GM21390 (cell line): ENCODE data around the gene WNT6.

Source experiments
- ATAC-seq: cut with Tn5 transposase; IDR thresholded peaks from one replicate; pipeline ENCODE4 v1.9.1; 2021; ENCODE audit not compliant: unreplicated experiment

The WNT6 gene

DNA sequence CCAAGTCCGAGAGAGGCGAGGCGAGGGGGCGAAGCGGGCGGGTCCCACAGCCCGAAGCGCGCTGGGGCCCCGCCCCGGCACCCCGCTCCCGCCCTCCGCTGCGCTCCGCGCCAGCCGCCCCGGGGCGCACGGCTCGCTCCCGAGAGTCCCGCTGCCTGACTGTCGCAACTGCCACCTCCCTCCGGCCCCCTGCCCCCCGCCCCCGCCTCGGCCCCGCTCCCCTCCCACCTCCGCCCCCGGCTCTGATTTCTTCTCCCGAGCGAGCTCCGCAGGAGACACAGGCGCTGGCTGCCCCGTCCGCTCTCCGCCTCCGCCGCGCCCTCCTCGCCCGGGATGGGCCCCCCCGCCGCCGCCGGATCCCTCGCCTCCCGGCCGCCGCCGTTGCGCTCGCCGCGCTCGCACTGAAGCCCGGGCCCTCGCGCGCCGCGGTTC lies at the start of gene WNT6:
Gene WNT6, plus strand, starts transcription at position 250 of the 432 bp plus-strand sequence. CDS start 233 bp downstream, outside the sequence.
- ATAC-seq, result no peak

DNA sequence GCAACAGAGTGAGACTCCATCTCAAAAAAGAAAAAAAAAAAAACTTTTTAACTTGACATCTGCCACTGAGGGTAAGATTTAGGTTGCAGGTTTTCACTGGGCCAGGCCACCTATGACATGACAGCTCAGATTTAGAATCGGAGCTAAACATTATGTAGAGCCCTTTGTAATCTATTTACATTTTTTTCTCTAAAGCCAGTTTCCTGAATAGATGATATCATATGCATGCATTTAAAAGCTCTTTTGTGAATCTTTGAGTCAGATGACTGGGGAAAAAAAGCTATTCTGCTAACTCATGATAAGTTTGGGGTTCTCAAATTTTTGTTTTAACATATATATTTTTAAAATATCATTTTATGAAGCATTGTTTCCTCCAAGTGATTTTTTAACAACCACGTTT lies 49.3 kb upstream of the WNT6 start:
- ATAC-seq, result no peak

DNA sequence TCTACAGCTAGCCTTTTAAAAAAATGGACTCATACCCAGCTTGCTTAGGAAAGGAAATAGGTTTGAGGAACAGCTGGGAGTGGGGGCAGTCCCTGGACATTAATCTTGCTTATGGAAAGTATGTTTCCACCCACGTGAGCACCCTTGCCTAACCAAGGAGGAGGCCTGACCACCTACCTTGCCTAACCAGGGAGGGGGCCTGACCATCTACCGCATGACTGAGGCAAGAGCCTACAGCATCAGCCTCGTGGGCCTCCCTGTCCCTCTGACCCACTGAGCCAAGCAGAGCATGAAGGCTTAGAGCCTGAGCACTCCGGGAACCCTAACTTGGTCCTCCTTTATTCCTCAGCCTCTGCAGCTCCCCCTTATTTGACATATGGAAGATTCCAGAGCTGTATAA lies 48.2 kb upstream of the WNT6 start:
- ATAC-seq, result no peak

DNA sequence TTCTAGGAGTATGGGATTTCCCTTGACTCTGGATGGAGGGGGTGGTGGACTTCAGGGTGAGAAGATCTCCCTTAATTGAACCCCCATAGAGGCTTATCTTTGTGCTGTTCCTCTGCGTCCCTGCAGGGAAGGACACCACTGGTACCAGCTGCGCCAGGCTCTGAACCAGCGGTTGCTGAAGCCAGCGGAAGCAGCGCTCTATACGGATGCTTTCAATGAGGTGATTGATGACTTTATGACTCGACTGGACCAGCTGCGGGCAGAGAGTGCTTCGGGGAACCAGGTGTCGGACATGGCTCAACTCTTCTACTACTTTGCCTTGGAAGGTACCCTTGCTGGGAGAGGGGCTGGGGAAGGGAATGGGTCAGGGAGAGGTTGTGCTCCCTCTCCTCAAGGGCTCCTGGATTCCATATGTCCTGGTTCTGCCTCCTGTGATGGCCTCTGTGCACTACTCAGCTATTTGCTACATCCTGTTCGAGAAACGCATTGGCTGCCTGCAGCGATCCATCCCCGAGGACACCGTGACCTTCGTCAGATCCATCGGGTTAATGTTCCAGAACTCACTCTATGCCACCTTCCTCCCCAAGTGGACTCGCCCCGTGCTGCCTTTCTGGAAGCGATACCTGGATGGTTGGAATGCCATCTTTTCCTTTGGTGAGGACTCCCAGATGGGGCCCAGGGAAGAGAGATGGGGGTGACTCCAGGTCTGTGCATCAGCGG lies 47.3 kb upstream of the WNT6 start:
- no peak for ATAC-seq

DNA sequence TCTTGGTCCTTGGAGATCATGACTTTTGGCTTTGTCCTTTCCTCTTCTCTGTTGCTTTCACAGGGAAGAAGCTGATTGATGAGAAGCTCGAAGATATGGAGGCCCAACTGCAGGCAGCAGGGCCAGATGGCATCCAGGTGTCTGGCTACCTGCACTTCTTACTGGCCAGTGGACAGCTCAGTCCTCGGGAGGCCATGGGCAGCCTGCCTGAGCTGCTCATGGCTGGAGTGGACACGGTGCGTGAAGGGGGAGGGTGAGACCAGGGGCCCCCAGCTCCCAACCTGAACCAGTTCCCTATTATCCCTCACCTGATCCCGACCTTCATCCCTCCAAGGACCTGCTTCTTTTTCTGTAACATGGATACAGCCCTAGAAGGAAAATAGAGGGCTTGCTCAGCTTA lies 46.7 kb upstream of the WNT6 start:
- ATAC-seq, result no peak

DNA sequence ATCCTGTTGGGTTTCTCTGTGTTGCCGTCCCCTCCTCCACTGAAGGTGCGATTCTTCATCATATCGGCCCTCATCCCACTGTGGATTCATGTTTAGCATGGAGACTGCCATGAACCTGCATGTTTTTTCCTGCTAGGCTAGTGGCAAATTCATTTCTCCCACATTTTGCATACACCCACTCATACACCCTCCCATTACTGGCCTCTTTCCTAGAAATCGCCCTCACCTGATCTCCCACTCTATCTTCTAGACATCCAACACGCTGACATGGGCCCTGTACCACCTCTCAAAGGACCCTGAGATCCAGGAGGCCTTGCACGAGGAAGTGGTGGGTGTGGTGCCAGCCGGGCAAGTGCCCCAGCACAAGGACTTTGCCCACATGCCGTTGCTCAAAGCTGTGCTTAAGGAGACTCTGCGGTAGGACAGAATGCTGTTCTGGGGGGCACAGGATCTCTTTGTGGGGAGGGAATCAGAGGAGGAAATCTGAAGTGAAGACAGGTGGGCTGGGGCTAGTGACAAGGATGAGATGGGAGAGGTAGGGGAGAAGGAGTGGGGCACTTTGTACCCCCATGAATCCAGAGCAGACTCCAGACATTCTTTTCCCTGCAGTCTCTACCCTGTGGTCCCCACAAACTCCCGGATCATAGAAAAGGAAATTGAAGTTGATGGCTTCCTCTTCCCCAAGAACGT lies 45.7 kb upstream of the WNT6 start:
- no peak for ATAC-seq

DNA sequence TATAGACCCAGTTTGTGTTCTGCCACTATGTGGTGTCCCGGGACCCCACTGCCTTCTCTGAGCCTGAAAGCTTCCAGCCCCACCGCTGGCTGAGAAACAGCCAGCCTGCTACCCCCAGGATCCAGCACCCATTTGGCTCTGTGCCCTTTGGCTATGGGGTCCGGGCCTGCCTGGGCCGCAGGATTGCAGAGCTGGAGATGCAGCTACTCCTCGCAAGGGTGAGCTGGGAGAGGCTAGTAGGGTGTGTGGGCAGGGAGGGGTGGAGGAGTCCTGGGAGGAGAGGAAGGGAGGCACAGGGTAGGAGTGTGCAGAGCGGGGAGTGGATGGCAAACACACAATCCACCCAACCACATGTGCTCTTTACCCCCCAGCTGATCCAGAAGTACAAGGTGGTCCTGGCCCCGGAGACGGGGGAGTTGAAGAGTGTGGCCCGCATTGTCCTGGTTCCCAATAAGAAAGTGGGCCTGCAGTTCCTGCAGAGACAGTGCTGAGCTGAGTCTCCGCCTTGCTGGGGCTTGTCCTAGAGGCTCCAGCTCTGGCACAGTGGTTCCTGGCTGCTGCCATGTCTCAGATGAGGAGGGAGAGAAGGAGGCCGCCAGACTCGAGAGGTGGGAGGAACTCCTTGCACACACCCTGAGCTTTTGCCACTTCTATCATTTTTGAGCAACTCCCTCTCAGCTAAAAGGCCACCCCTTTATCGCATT lies 44.9 kb upstream of the WNT6 start:
- ATAC-seq, result no peak

DNA sequence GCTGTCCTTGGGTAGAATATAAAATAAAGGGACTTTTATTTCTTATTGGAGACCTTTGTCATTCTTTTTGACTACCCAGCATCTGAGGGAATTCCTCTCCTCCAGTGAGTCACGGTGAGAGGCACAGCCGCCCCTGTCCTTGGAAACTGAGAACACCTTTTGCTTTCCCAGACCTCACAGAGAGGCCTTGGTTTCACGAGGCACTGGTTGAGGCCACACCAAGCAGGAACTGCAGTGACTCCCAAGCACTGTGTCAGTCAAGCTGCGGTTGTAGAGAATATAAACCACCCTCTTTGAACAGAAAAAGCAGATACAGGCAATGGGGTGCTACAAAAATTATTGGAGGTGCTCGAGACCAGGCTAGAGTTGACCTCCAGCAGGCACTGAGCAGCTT lies 44.4 kb upstream of the WNT6 start:
- no peak for ATAC-seq

DNA sequence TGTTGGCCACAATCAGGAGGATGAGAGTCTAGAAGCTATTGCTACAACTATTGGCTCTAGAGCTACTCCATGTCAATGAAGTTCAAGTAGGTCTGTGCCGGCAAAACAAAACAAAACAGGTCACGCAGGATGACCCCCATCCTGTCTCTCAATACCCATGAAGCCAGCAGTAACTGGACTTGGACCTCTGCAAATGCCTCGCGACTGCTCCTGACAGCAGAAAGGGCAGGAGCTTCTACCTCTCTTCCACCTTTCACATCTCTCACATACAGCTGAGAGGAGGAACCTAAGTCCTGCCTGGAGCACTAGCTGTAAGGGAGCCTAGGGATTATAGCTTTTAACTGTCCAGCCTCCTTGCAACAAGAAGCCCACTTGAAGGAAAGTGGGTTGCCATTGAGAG lies 44.0 kb upstream of the WNT6 start:
- ATAC-seq, result no peak

DNA sequence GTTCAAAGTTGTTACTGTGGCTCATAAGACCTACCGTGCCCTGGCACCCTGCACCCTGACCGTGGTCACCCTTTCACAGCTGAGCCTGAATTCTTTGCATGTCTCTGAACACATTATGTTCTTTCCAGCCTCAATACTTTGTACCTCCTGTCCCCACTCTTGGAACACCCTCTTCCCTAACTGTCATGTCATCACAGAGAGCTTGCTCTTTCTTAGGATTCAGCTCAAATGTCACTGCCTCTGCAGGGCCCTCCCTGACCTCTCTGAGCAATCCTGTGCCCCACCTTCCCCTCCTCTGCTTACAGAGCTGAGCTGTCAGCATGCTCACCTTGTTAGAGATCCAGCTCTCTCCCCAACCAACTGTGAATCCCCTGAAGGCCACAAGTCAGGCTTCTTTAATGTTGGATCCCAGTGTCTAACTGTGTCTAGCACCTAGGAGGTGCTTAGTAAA lies 43.0 kb upstream of the WNT6 start:
- ATAC-seq, result no peak

DNA sequence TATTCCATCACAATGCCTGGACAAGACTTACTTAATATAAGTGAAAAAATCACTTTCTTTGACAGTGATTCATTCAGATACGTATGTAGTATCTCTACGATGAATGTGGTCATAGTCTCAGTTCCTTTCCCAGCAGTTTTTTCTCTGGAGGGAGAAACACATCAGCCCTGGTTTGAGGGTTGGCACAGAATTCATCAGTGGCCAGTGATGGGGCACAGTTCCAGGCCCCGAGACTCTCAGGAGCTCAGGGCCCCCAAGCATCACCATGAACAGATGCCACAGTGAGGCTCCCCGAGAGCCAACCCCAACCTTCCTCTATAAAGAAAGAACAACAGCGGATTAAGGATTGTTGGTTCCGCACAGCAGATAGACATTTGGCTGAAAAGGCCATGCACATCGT lies 40.5 kb upstream of the WNT6 start:
- ATAC-seq, result no peak

DNA sequence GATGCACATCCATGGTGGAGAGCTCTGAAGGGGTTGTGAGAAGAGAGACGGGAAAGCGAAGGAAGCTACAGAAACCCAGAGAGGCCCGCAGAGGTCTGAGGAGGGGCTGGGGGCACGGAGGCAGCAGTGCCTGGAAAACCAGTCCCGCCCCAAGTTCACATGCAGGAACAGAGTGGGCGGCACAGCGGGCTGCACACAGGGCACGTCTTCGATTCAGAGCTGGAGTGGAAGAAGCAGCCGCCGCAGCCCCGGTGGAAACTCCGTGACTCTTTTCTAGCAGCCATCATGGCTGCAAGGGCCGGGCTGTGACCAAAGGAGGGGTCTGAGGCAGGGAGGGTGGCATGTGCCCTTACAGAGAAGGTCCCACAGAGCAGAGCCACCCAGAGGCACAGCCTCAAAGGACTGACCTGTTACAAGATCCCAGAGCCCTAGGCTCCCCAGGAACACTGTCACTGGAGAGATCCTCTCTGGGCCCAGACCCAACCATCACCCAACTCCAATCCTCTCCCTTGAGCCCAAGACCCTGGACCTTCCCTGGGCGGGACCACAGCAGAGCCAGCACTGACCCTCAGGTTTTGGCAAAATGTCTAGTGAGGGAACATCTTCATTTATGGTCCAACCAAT lies 38.7 kb upstream of the WNT6 start:
- no peak for ATAC-seq

DNA sequence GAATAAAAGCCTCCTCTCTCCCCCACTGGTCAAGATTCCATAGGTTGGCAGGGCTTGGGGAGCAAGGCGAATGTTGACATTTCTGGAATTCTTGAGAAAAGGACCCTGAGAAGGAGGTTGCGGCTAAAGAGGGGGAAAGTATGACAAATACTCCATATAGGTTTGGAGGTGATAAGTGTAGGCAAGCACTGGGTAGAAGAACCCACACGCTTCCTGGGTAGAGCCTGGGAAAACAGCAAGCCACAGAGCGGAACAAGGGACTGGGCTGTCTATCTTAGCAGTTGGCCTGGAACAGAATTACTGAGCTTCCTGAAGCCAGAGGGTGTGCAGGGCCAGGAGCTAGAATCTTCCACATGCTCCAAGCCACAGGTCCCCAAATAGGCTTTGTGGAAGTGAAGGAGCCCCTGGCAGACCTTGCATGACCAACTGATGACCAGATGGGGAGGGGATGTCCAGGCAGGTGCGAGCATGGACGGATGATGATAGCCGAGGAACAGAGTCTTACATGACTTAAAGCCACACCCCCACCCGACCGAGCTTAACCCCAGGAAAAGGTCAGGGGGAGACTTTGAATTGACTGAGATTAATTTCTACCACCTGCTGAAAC lies 37.9 kb upstream of the WNT6 start:
- ATAC-seq, result no peak

DNA sequence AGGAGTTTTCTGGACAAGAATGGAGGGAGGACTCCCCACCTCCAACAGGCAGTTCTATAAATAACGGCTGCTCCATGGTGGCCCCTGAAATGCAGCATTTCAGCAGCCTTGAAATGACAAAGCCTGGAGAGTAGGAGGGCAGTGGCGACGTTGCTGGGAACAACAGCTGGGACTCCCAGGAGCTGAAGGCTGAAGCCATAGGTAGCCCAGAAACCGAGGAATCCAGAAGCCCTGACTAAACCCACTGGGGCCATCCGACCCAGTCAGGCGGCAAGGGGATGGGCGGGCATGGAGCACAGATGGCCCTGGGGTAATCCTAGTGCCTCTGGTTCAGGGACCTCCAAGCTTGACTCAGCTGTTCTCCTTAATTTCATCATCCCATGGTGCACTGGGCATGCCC lies 37.0 kb upstream of the WNT6 start:
- no peak for ATAC-seq

DNA sequence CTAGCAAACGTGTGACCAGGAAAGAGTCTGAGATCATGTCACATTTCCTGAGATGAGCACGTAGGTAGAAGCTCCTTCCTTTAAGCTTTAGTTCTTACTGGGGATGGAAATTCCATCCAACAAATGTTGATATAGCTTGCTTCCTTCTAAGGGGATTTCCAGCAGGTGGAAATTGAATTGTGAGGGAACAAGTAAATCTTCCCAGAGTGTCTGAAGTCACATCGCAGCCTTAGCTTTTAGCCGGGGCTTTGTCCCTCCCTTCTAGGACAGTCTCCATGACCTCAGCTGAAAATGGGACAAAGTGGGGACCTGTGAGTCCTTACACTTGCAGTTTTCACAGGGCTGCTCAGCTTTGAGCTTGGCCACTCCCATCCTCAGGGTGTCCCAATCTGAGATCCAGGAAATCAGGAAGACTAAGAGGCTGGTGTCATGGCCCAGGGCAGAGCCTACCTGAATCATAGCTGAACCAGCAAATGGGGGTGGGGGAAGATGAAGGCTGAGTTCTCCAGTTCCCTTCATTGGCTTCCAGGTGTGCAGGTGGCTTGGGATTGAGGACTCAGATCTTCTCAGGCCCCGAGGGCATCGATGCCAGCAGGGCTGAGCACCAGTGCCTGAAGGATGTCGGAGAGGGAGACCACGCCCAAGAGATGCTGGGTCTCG lies 36.3 kb upstream of the WNT6 start:
- ATAC-seq, result no peak

DNA sequence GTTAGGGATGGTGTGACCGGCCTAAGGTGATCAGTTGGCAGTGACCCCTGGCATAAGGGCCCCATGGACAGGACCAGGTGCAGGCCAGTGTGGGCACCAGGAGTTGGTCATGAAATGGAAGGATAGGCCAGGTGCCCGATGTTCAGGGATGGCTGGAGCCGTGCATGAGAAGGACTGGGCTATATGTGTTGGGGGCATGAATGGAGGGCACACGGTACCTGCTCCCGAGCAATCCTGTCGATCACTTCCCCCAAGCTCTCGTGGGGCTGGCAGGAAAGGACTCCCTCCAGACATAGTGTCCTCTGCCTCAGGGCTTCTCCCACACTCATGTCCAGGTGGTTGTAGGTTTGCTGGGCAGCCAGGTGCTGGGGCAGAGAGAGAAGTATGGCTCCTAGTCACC lies 35.6 kb upstream of the WNT6 start:
- ATAC-seq, result no peak

DNA sequence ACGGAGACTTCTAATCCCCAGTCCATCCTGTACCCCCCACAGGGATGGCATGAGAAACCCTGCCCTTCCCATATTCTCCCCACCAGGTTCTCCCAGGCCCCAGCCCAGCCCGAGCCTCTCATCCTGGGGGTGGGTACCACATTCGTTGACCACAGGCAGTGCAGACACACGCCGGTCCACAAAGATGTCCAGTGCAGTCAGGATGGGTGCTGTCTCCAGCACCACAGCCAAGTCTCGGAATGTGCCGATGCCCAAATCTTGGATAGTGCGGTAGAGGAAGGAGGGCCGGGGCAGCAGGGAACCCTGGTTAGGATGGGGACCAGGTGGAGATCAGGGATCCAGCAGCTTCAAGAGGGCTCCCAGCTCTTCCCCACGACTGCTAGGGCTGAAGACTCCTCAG lies 32.8 kb upstream of the WNT6 start:
- no peak for ATAC-seq

DNA sequence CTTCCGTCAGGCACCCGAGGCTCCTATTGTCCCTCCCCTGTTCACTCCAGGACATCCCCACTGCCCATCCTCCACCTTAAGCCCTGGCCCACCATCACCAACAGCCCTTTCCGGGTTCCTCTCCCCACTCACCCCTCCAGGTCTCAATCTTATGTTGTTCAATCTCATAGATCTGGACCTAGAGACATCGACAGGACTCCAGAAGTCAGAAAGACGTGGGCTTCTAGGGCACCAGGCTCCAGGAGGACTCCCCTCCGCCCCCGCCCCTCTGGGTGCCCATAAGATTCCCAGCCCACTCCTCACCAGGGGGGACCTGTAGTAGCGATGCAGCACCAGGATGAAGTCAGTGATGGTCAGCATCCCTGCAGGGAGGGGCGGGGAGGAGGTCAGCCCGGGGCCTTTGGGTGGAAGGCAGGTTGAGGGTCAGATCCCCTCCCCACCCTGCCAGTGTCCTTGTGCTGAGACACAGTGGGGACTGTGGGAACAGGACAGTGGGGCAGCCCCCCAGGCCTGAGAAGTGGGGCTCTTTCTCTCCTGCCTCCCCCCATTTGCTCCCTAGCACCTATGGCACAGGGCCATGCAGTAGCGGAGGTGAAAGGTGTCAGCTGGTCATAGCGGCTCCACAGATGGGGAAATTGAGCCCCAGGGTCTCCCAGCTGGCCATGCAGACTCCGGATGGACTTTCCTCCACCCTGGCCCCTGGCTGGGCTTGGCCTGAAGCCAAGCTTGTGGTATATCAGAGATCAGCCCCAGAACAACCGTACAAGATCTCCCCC lies 31.7 kb upstream of the WNT6 start:
- no peak for ATAC-seq

DNA sequence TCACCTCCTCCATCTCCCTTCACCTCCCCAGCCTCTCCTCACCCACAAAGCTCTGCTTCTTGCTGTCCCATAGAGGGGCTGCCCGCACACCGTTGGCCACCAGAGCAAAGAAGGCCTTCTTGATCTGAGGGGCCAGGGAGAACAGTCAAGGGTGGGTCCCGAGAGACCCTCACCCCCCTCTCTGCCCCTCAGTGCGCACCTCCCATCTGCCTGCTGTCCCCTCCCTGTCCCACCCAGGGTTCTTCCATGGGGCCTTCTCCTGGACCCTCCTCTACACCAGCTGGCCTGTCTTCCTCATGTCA lies 31.2 kb upstream of the WNT6 start:
- ATAC-seq, result no peak

DNA sequence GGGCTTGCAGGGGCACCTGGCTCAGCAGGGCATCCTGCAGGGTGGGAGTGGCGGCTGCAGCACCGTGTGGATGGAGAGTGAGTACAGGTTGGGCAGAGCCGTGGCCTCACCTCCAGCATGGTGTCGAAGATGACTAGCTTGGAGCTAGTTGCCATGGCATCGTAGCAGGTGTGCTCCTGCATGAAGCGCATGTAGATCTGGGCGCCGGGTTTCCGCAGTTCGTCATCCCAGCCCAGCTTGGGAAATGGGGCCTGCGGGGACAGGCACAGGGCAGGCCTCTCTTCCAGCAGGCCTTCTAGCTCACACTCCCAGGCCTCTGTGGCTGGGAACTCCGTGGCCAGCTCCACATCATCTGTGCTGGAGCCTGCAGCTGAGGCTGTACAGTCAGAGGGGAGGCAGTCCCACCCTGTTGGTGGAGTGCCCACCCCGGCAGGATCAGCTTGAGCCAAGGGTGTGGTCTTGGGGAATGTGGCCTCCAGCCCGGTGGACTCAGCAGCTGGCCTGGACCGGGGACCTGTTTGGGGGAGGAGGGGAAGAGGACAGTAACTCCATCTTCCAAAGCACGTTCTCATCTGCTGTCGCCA lies 29.6 kb upstream of the WNT6 start:
- no peak for ATAC-seq
